Measurements from ENCODE around the gene KLHL29. TPM values are rescaled to one million over a fixed set of nuclear protein-coding genes. Genes with fewer than 3 reads are reported as not detected.

KLHL29 gene
- total and polyA plus RNA-seq, 2 experiments from 2014 or later, result 1.5 to 6.5 TPM

GRCh38 chr2:23657371-23657770, 272.4 kb downstream of the KLHL29 start:
- H3K27me3 Mint-ChIP-seq (ENCODE audit: insufficient read depth, low read depth, poor library complexity), result peaks cover 13% of the 10 kb centered on the region
- H3K27ac Mint-ChIP-seq, result no peak overlapping the region
- no peaks in the 10 kb centered on the region for H3K79me2 ChIP-seq (replicated peaks; ENCODE audit: insufficient read depth)
- H3K4me1 Mint-ChIP-seq, result peaks cover 6% of the 10 kb centered on the region; the same call in 2 of the 3 replicates
- H3K27me3 ChIP-seq (ENCODE audit: insufficient read depth), result no peaks in the 10 kb centered on the region
- no peaks in the 10 kb centered on the region for H3K36me3 ChIP-seq (ENCODE audit: insufficient read depth)
- ATAC-seq, result no peak
- no peaks in the 10 kb centered on the region for H3K4me1 ChIP-seq (ENCODE audit: insufficient read depth)
- H3K4me3 ChIP-seq, result no peak overlapping the region
- H3K9me2 ChIP-seq (ENCODE audit: insufficient read depth), result no peaks in the 10 kb centered on the region
- H3K4me2 ChIP-seq, result no peak overlapping the region
- no peak overlapping the region for H3K27ac ChIP-seq (ENCODE audit: low read depth)
- no peak for TF ChIP-seq CREB1 (CRISPR knock-in tag; IDR thresholded peaks at IDR 0.05; ENCODE audit: low read depth)
- TF ChIP-seq JUNB (IDR thresholded peaks at IDR 0.05; ENCODE audit: unreplicated experiment), result no peak
- TF ChIP-seq NANOG (IDR thresholded peaks at IDR 0.05; ENCODE audit: borderline replicate concordance), result no peak
- no peak for TF ChIP-seq EZH2phosphoT487 (IDR thresholded peaks at IDR 0.05; ENCODE audit: unreplicated experiment)
- no peak for TF ChIP-seq ZNF114 (CRISPR knock-in tag; IDR thresholded peaks at IDR 0.05)
- H3K4me3 Mint-ChIP-seq, result no peak overlapping the region
- no peaks in the 10 kb centered on the region for H3F3A ChIP-seq (replicated peaks; ENCODE audit: low read depth)
- no peaks in the 10 kb centered on the region for H3K36me3 Mint-ChIP-seq (ENCODE audit: low read depth)
- DNase-seq (ENCODE audit: low spot score), result no peak
- no peak overlapping the region for H2AFZ ChIP-seq
- H3K9me3 Mint-ChIP-seq, result no peaks in the 10 kb centered on the region
- no peaks in the 10 kb centered on the region for H4K20me1 ChIP-seq (replicated peaks; ENCODE audit: insufficient read depth)

GRCh38 chr2:23657934-23658333, 273.0 kb downstream of the KLHL29 start:
- no peak overlapping the region for H2AFZ ChIP-seq
- H3K9me2 ChIP-seq (ENCODE audit: insufficient read depth), result no peaks in the 10 kb centered on the region
- DNase-seq (ENCODE audit: low spot score), result no peak
- no peaks in the 10 kb centered on the region for H3K79me2 ChIP-seq (replicated peaks; ENCODE audit: insufficient read depth)
- Mint-ChIP-seq H3K36me3 (ENCODE audit: low read depth) (no peaks in the 10 kb centered on the region), H3K27ac (no peak overlapping the region), H3K9me3 (no peaks in the 10 kb centered on the region), H3K4me3 (no peak overlapping the region), H3K27me3 (ENCODE audit: insufficient read depth, low read depth, poor library complexity) (peaks cover 13% of the 10 kb centered on the region), H3K4me1 (peaks cover 6% of the 10 kb centered on the region; the same call in 2 of the 3 replicates)
- H3K4me3 ChIP-seq, result no peak overlapping the region
- no peak for ATAC-seq
- H3K4me2 ChIP-seq, result no peak overlapping the region
- H3K36me3 ChIP-seq (ENCODE audit: insufficient read depth), result no peaks in the 10 kb centered on the region
- no peaks in the 10 kb centered on the region for H4K20me1 ChIP-seq (replicated peaks; ENCODE audit: insufficient read depth)
- H3K27ac ChIP-seq (ENCODE audit: low read depth), result no peak overlapping the region
- no peaks in the 10 kb centered on the region for H3F3A ChIP-seq (replicated peaks; ENCODE audit: low read depth)
- no peaks in the 10 kb centered on the region for H3K4me1 ChIP-seq (ENCODE audit: insufficient read depth)
- no peaks in the 10 kb centered on the region for H3K27me3 ChIP-seq (ENCODE audit: insufficient read depth)
- TF ChIP-seq POLR2AphosphoS5 (IDR thresholded peaks at IDR 0.05; ENCODE audit: low read depth) (no peak), ZNF331 (CRISPR knock-in tag; IDR thresholded peaks at IDR 0.05; ENCODE audit: low read depth) (no peak), REST (IDR thresholded peaks at IDR 0.05; ENCODE audit: unreplicated experiment) (no peak), STAT1 (IDR thresholded peaks at IDR 0.05; ENCODE audit: unreplicated experiment) (no peak), CTCF (conservative IDR thresholded peaks at IDR 0.05; ENCODE audit: low read depth in 2 of 2) (no peak), CREB1 (CRISPR knock-in tag; IDR thresholded peaks at IDR 0.05; ENCODE audit: low read depth) (no peak), EZH2phosphoT487 (IDR thresholded peaks at IDR 0.05; ENCODE audit: unreplicated experiment) (no peak), JUNB (IDR thresholded peaks at IDR 0.05; ENCODE audit: unreplicated experiment) (no peak), ZNF114 (CRISPR knock-in tag; IDR thresholded peaks at IDR 0.05) (no peak), NANOG (IDR thresholded peaks at IDR 0.05; ENCODE audit: borderline replicate concordance) (no peak)
- TF ChIP-seq, protein P1, sequence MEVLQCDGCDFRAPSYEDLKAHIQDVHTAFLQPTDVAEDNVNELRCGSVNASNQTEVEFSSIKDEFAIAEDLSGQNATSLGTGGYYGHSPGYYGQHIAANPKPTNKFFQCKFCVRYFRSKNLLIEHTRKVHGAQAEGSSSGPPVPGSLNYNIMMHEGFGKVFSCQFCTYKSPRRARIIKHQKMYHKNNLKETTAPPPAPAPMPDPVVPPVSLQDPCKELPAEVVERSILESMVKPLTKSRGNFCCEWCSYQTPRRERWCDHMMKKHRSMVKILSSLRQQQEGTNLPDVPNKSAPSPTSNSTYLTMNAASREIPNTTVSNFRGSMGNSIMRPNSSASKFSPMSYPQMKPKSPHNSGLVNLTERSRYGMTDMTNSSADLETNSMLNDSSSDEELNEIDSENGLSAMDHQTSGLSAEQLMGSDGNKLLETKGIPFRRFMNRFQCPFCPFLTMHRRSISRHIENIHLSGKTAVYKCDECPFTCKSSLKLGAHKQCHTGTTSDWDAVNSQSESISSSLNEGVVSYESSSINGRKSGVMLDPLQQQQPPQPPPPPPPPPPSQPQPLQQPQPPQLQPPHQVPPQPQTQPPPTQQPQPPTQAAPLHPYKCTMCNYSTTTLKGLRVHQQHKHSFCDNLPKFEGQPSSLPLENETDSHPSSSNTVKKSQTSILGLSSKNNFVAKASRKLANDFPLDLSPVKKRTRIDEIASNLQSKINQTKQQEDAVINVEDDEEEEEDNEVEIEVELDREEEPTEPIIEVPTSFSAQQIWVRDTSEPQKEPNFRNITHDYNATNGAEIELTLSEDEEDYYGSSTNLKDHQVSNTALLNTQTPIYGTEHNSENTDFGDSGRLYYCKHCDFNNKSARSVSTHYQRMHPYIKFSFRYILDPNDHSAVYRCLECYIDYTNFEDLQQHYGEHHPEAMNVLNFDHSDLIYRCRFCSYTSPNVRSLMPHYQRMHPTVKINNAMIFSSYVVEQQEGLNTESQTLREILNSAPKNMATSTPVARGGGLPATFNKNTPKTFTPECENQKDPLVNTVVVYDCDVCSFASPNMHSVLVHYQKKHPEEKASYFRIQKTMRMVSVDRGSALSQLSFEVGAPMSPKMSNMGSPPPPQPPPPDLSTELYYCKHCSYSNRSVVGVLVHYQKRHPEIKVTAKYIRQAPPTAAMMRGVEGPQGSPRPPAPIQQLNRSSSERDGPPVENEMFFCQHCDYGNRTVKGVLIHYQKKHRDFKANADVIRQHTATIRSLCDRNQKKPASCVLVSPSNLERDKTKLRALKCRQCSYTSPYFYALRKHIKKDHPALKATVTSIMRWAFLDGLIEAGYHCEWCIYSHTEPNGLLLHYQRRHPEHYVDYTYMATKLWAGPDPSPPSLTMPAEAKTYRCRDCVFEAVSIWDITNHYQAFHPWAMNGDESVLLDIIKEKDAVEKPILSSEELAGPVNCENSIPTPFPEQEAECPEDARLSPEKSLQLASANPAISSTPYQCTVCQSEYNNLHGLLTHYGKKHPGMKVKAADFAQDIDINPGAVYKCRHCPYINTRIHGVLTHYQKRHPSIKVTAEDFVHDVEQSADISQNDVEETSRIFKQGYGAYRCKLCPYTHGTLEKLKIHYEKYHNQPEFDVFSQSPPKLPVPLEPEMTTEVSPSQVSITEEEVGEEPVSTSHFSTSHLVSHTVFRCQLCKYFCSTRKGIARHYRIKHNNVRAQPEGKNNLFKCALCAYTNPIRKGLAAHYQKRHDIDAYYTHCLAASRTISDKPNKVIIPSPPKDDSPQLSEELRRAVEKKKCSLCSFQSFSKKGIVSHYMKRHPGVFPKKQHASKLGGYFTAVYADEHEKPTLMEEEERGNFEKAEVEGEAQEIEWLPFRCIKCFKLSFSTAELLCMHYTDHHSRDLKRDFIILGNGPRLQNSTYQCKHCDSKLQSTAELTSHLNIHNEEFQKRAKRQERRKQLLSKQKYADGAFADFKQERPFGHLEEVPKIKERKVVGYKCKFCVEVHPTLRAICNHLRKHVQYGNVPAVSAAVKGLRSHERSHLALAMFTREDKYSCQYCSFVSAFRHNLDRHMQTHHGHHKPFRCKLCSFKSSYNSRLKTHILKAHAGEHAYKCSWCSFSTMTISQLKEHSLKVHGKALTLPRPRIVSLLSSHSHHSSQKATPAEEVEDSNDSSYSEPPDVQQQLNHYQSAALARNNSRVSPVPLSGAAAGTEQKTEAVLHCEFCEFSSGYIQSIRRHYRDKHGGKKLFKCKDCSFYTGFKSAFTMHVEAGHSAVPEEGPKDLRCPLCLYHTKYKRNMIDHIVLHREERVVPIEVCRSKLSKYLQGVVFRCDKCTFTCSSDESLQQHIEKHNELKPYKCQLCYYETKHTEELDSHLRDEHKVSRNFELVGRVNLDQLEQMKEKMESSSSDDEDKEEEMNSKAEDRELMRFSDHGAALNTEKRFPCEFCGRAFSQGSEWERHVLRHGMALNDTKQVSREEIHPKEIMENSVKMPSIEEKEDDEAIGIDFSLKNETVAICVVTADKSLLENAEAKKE (CRISPR knock-in tag; IDR thresholded peaks at IDR 0.05), result no peak
